Muscle of arm (tissue), 12 donors: ENCODE measurements around the gene LSMEM2. TPM values are rescaled to one million over a fixed set of nuclear protein-coding genes. Genes with fewer than 3 reads are reported as not detected.
A peak's percentile ranks its signal among the peaks of the same experiment; 100 is the strongest.

ENCODE experiments used
- DNase-seq: peaks from one replicate; pipeline ENCODE4 v3.0.0-alpha.2; 2013
- polyA plus RNA-seq, 12 donors: library from polyadenylated mRNA; unstranded; fragments of 120-200 nt; gene quantifications; one replicate each; pipeline ENCODE4 v1.2.1, GENCODE V29; 2013; ENCODE audit not compliant: insufficient read length in 12 of 12

LSMEM2 gene
- polyA plus RNA-seq, 12 donors, result 8.2 to 40.8 (median 26.1) TPM; not detected in 1

GRCh38 chr3:50320853-50321335 is 42.0 kb downstream of the LSMEM2 start:
- peak; percentile 77 for DNase-seq

- DNase-seq, result peak; percentile 90
Measured at GRCh38 chr3:50321336-50322114, 42.6 kb downstream of the LSMEM2 start.

GRCh38 chr3:50322115-50322385 is 43.2 kb downstream of the LSMEM2 start:
- no peak for DNase-seq

GRCh38 chr3:50322386-50323091 is 43.7 kb downstream of the LSMEM2 start, which contains the start of gene HYAL2:
Gene HYAL2 (minus strand): TSS chr3:50322745. CDS start chr3:50320489, 2,256 bp downstream.
- no peak for DNase-seq

GRCh38 chr3:50323092-50323600 is 44.3 kb downstream of the LSMEM2 start:
- DNase-seq, result no peak

GRCh38 chr3:50323614-50324199 is 44.8 kb downstream of the LSMEM2 start:
- DNase-seq, result no peak

- DNase-seq, result no peak
Measured at GRCh38 chr3:50324351-50325112, 45.6 kb downstream of the LSMEM2 start.

- no peak for DNase-seq
Measured at GRCh38 chr3:50325113-50325480, 46.2 kb downstream of the LSMEM2 start.

GRCh38 chr3:50325497-50326181 is 46.8 kb downstream of the LSMEM2 start:
- DNase-seq, result no peak

- no peak for DNase-seq
Measured at GRCh38 chr3:50326182-50326541, 47.3 kb downstream of the LSMEM2 start.

- no peak for DNase-seq
Measured at GRCh38 chr3:50327129-50327528, 48.2 kb downstream of the LSMEM2 start.

GRCh38 chr3:50327943-50328691 is 49.2 kb downstream of the LSMEM2 start, which contains the start of gene TUSC2:
Gene TUSC2 (minus strand): TSS chr3:50328223. CDS start chr3:50328099, 124 bp downstream.
- DNase-seq, result peak; percentile 97

- DNase-seq, result no peak
Measured at GRCh38 chr3:50330330-50330729, 51.4 kb downstream of the LSMEM2 start.

- no peak for DNase-seq
Measured at GRCh38 chr3:50331364-50331907, 52.5 kb downstream of the LSMEM2 start.

- no peak for DNase-seq
Measured at GRCh38 chr3:50333744-50334328, 54.9 kb downstream of the LSMEM2 start.

GRCh38 chr3:50334339-50335075 is 55.6 kb downstream of the LSMEM2 start:
- DNase-seq, result no peak

- DNase-seq, result no peak
Measured at GRCh38 chr3:50336452-50337174, 57.7 kb downstream of the LSMEM2 start.

- peak; percentile 98 for DNase-seq
Measured at GRCh38 chr3:50337175-50337861, 58.4 kb downstream of the LSMEM2 start.
